ENCODE data around the gene QRSL1. TPM values are rescaled to one million over a fixed set of nuclear protein-coding genes. Genes with fewer than 3 reads are reported as not detected.

The QRSL1 gene
- total and polyA plus RNA-seq, 4 donors = 5.9 to 9.6 (median 7.0) TPM

DNA sequence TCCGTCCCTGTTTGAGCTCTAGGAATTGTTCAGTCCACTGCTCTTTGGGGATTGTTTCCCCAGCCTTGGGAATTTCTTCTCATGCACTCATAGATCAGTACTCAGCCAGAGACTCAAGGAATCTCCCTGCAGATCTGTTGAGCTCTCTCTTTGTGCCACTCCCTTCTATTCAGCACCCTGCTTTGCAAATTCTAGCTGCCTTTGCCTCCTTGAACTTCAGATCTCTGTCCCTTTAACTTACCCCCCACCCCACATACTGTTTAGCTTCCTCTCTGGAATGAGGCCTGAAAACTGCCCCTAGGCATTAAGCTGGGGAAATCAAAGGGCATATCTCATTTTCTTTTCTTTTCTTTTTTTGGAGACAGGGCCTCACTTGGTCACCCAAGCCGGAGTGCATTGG lies 30.5 kb downstream of the QRSL1 start:
- 98% methylated on average over 2 of the region's 2 CpGs for WGBS
- Histone ChIP-seq H3K9ac (ENCODE audit: low read depth in 1 of 2, low read length in 2 of 2) (no peak overlapping the region), H3K4me1 (ENCODE audit: control insufficient read depth in 4 of 4, insufficient read depth in 4 of 4, low read length in 3 of 4) (no peaks in the 10 kb centered on the region), H3K27ac (ENCODE audit: low read depth in 1 of 2, low read length in 2 of 2) (no peak overlapping the region), H3K36me3 (ENCODE audit: control insufficient read depth in 4 of 4, insufficient read depth in 3 of 4, low read depth in 1 of 4, low read length in 3 of 4) (peaks cover 5 to 39% (median 29%) of the 10 kb centered on the region in 4 donors), H3K9me3 (ENCODE audit: control insufficient read depth in 4 of 4, low read length in 3 of 4) (peaks cover 0 to 7% (median 2%) of the 10 kb centered on the region in 4 donors), H3K4me3 (ENCODE audit: low read depth in 1 of 3, low read length in 3 of 3) (no peak overlapping the region), H3K27me3 (ENCODE audit: control insufficient read depth in 4 of 4, insufficient read depth in 4 of 4, low read length in 3 of 4) (no peaks in the 10 kb centered on the region)
- DNase-seq (ENCODE audit: low spot score) = no peak
- no peak for TF ChIP-seq CTCF (IDR thresholded peaks at IDR 0.05; ENCODE audit: low read depth, low read length, missing input control)
- no peak for TF ChIP-seq HNF4G (IDR thresholded peaks at IDR 0.05)
- no peak for TF ChIP-seq FOXA1 (IDR thresholded peaks at IDR 0.05)
- no peak for TF ChIP-seq SP1 (IDR thresholded peaks at IDR 0.05)
- TF ChIP-seq NR2F2 (IDR thresholded peaks at IDR 0.05) = no peak
- no peak for TF ChIP-seq HNF4A (conservative IDR thresholded peaks at IDR 0.05)
- TF ChIP-seq MAX (IDR thresholded peaks at IDR 0.05) = no peak
- TF ChIP-seq, protein P1, sequence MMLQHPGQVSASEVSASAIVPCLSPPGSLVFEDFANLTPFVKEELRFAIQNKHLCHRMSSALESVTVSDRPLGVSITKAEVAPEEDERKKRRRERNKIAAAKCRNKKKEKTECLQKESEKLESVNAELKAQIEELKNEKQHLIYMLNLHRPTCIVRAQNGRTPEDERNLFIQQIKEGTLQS (IDR thresholded peaks at IDR 0.05) = no peak

- H3K27me3 ChIP-seq (ENCODE audit: control insufficient read depth in 4 of 4, insufficient read depth in 4 of 4, low read length in 3 of 4) = no peaks in the 10 kb centered on the region
- peaks cover 0 to 7% (median 2%) of the 10 kb centered on the region in 4 donors for H3K9me3 ChIP-seq (ENCODE audit: control insufficient read depth in 4 of 4, low read length in 3 of 4)
- H3K9ac ChIP-seq (ENCODE audit: low read depth in 1 of 2, low read length in 2 of 2) = no peak overlapping the region
- H3K36me3 ChIP-seq (ENCODE audit: control insufficient read depth in 4 of 4, insufficient read depth in 3 of 4, low read depth in 1 of 4, low read length in 3 of 4) = peaks cover 3 to 29% (median 17%) of the 10 kb centered on the region in 4 donors
- H3K4me1 ChIP-seq (ENCODE audit: control insufficient read depth in 4 of 4, insufficient read depth in 4 of 4, low read length in 3 of 4) = no peaks in the 10 kb centered on the region
- no peak for TF ChIP-seq FOXA1 (IDR thresholded peaks at IDR 0.05)
- TF ChIP-seq TAF1 (conservative IDR thresholded peaks at IDR 0.05) = no peak
- TF ChIP-seq HNF4A (conservative IDR thresholded peaks at IDR 0.05) = no peak
- no peak for TF ChIP-seq EGR1 (IDR thresholded peaks at IDR 0.05; ENCODE audit: low read depth in 2 of 2)
- TF ChIP-seq, protein P2, sequence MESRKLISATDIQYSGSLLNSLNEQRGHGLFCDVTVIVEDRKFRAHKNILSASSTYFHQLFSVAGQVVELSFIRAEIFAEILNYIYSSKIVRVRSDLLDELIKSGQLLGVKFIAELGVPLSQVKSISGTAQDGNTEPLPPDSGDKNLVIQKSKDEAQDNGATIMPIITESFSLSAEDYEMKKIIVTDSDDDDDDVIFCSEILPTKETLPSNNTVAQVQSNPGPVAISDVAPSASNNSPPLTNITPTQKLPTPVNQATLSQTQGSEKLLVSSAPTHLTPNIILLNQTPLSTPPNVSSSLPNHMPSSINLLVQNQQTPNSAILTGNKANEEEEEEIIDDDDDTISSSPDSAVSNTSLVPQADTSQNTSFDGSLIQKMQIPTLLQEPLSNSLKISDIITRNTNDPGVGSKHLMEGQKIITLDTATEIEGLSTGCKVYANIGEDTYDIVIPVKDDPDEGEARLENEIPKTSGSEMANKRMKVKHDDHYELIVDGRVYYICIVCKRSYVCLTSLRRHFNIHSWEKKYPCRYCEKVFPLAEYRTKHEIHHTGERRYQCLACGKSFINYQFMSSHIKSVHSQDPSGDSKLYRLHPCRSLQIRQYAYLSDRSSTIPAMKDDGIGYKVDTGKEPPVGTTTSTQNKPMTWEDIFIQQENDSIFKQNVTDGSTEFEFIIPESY (IDR thresholded peaks at IDR 0.05) = no peak
- TF ChIP-seq JUND (IDR thresholded peaks at IDR 0.05) = no peak
- TF ChIP-seq SP1 (IDR thresholded peaks at IDR 0.05) = no peak
- TF ChIP-seq GABPA (IDR thresholded peaks at IDR 0.05 in 1 of 2, conservative IDR thresholded peaks at IDR 0.05 in 1 of 2) = no peak
- no peak for TF ChIP-seq RXRA (IDR thresholded peaks at IDR 0.05)
- TF ChIP-seq, protein P1 (IDR thresholded peaks at IDR 0.05) = no peak
- no peak for TF ChIP-seq REST (IDR thresholded peaks at IDR 0.05)
- no peak for TF ChIP-seq RAD21 (IDR thresholded peaks at IDR 0.05)
- no peak for TF ChIP-seq HNF4G (IDR thresholded peaks at IDR 0.05)
- TF ChIP-seq YY1 (IDR thresholded peaks at IDR 0.05) = no peak
- no peak for TF ChIP-seq FOXA2 (IDR thresholded peaks at IDR 0.05)
- TF ChIP-seq NR2F2 (IDR thresholded peaks at IDR 0.05) = no peak
- TF ChIP-seq MAX (IDR thresholded peaks at IDR 0.05) = no peak
- no peak for TF ChIP-seq CTCF (IDR thresholded peaks at IDR 0.05; ENCODE audit: low read depth, low read length, missing input control)
- no peak overlapping the region for H3K27ac ChIP-seq (ENCODE audit: low read depth in 1 of 2, low read length in 2 of 2)
- no peak for DNase-seq (ENCODE audit: low spot score)
- no peak overlapping the region for H3K4me3 ChIP-seq (ENCODE audit: low read depth in 1 of 3, low read length in 3 of 3)
- WGBS = 94% methylated on average over 2 of the region's 2 CpGs
These were observed 33.1 kb downstream of the QRSL1 start for GRCh38 chr6:106662458-106662857.

Data from liver (tissue), 9 donors.